Sigmoid colon (tissue), 3 donors: ENCODE data around the gene ALDH2.
"Not testable (repeated sequence)": the region's sequence is repeated elsewhere in the genome, so short reads cannot be mapped to it uniquely, and the experiment has no call there.

Experiments
- CTCF ChIP-seq, 4 experiments: fragments of 450-650 bp in 3 of 4; fragments of 200-600 bp in 1 of 4; IDR thresholded peaks; one replicate each; pipeline ENCODE4 v1.5.1; 2016 to 2019; ENCODE audit warnings: antibody characterized with exemption in 4 of 4, mild to moderate bottlenecking in 3 of 4, moderate library complexity in 2 of 4
- POLR2A ChIP-seq, 2 donors: fragments of 450-650 bp; IDR thresholded peaks; one replicate each; pipeline ENCODE4 v1.6.1; 2016; ENCODE audit warnings: antibody characterized with exemption in 2 of 2, mild to moderate bottlenecking in 2 of 2, moderate library complexity in 2 of 2

DNA sequence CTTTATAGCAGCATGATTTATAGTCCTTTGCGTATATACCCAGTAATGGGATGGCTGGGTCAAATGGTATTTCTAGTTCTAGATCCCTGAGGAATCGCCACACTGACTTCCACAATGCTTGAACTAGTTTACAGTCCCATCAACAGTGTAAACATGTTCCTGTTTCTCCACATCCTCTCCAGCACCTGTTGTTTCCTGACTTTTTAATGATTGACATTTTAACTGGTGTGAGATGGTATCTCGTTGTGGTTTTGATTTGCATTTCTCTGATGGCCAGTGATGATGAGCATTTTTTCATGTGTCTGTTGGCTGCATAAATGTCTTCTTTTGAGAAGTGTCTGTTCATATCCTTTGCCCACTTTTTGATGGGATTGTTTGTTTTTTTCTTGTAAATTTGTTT, 62.9 kb downstream of the ALDH2 start:
- TF ChIP-seq CTCF, POLR2A (IDR thresholded peaks at IDR 0.05): not testable (repeated sequence)
